GM19328 (cell line): ENCODE results near the gene PCDHB13.
"Not testable (repeated sequence)": the region's sequence is repeated elsewhere in the genome, so short reads cannot be mapped to it uniquely, and the experiment has no call there.

Experiments
- ATAC-seq: cut with Tn5 transposase; IDR thresholded peaks from one replicate; pipeline ENCODE4 v1.9.1; 2021; ENCODE audit warnings: mild to moderate bottlenecking, moderate library complexity; ENCODE audit not compliant: unreplicated experiment

The PCDHB13 gene

DNA sequence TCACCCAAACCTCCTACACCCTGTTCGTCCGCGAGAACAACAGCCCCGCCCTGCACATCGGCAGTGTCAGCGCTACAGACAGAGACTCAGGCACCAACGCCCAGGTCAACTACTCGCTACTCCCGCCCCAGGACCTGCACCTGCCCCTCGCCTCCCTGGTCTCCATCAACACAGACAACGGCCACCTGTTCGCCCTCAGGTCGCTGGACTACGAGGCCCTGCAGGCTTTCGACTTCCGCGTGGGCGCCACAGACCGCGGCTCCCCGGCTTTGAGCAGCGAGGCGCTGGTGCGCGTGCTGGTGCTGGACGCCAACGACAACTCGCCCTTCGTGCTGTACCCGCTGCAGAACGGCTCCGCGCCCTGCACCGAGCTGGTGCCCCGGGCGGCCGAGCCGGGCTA lies 12.6 kb upstream of the PCDHB13 start:
- not testable (repeated sequence) for ATAC-seq

GRCh38 chr5:141201646-141202045 lies 12.1 kb upstream of the PCDHB13 start:
- not testable (repeated sequence) for ATAC-seq

GRCh38 chr5:141208478-141208877 lies 5.2 kb upstream of the PCDHB13 start, which contains the start of gene PCDHB12:
Gene PCDHB12, plus strand, starts transcription at chr5:141208719. Its CDS starts 189 bp downstream, at chr5:141208908.
- ATAC-seq: no peak

DNA sequence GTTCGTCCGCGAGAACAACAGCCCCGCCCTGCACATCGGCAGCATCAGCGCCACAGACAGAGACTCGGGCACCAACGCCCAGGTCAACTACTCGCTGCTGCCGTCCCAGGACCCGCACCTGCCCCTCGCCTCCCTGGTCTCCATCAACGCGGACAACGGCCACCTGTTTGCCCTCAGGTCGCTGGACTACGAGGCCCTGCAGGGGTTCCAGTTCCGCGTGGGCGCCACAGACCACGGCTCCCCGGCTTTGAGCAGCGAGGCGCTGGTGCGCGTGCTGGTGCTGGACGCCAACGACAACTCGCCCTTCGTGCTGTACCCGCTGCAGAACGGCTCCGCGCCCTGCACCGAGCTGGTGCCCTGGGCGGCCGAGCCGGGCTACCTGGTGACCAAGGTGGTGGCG lies 3.4 kb upstream of the PCDHB13 start:
- ATAC-seq: not testable (repeated sequence)

- ATAC-seq: not testable (repeated sequence)
Observed at GRCh38 chr5:141210849-141211248, 2.9 kb upstream of the PCDHB13 start.

DNA sequence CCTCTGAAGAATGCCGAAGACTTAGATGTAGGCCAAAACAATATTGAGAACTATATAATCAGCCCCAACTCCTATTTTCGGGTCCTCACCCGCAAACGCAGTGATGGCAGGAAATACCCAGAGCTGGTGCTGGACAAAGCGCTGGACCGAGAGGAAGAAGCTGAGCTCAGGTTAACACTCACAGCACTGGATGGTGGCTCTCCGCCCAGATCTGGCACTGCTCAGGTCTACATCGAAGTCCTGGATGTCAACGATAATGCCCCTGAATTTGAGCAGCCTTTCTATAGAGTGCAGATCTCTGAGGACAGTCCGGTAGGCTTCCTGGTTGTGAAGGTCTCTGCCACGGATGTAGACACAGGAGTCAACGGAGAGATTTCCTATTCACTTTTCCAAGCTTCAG lies 864 bp downstream of the PCDHB13 start:
- ATAC-seq: not testable (repeated sequence)

DNA sequence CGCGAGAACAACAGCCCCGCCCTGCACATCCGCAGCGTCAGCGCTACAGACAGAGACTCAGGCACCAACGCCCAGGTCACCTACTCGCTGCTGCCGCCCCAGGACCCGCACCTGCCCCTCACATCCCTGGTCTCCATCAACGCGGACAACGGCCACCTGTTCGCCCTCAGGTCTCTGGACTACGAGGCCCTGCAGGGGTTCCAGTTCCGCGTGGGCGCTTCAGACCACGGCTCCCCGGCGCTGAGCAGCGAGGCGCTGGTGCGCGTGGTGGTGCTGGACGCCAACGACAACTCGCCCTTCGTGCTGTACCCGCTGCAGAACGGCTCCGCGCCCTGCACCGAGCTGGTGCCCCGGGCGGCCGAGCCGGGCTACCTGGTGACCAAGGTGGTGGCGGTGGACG lies 1.8 kb downstream of the PCDHB13 start:
- ATAC-seq: not testable (repeated sequence)

GRCh38 chr5:141216035-141216434 lies 2.3 kb downstream of the PCDHB13 start:
- ATAC-seq: not testable (repeated sequence)

DNA sequence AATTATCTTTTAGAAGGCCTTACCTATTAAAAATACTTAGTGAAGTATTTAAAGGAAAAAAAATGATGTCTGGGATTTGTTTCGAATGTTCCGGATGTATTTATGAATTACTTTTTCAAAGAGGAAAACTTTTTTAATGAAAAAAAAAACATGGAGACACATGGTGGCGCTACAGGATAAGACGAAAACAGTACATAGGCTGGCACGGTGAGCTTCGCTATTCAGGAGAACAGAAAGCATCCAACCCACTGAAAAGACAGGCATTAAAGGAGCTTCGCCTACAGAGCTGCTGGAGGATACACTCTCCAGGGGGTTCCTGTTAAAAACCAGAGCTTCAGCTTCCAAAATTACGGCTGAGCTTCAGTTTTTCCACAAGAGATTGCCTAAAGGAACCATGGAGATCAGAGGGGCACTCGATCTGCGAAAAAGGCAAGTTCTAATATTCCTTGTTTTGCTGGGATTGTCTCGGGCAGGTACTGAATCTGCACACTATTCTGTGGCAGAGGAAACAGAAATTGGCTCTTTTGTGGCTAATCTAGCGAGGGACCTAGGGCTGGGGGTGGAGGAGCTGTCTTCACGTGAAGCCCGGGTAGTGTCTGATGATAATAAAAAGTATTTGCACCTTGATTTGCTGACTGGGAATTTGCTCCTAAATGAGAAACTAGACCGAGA lies 9.5 kb downstream of the PCDHB13 start, which contains the start of gene PCDHB14:
PCDHB14 (plus strand) TSS at position 232 of the 672 bp plus-strand sequence; CDS start at position 395, 163 bp downstream.
- ATAC-seq: no peak

GRCh38 chr5:141224844-141225243 lies 11.1 kb downstream of the PCDHB13 start:
- not testable (repeated sequence) for ATAC-seq

GRCh38 chr5:141225421-141225820 lies 11.7 kb downstream of the PCDHB13 start:
- not testable (repeated sequence) for ATAC-seq

DNA sequence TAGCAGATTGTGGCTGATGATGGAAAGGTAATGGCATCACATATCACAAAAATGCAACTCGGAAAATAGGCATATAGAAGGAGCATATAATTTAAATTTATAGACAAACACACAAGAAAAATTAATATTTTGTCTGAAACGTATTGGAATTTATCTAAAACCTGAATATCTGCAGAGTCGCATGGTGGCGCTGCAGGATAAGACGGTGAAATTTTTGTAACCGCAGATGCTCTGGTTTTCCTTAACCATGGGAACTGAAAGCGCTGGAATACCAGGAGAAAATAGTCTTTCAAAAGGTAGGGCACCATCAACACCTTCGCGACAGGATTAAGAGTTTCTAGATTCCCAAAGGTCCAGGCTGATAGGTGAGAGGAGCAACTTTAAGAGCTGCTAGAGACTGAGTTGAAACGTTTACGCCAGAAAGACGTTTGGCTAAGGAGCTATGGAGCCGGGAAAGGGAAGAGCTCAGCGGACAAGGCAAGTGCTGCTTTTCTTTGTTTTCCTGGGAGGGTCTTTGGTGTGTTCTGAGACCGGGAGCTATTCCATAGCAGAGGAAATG lies 20.5 kb downstream of the PCDHB13 start:
- no peak for ATAC-seq

GRCh38 chr5:141235922-141236321 lies 22.2 kb downstream of the PCDHB13 start:
- ATAC-seq: not testable (repeated sequence)

DNA sequence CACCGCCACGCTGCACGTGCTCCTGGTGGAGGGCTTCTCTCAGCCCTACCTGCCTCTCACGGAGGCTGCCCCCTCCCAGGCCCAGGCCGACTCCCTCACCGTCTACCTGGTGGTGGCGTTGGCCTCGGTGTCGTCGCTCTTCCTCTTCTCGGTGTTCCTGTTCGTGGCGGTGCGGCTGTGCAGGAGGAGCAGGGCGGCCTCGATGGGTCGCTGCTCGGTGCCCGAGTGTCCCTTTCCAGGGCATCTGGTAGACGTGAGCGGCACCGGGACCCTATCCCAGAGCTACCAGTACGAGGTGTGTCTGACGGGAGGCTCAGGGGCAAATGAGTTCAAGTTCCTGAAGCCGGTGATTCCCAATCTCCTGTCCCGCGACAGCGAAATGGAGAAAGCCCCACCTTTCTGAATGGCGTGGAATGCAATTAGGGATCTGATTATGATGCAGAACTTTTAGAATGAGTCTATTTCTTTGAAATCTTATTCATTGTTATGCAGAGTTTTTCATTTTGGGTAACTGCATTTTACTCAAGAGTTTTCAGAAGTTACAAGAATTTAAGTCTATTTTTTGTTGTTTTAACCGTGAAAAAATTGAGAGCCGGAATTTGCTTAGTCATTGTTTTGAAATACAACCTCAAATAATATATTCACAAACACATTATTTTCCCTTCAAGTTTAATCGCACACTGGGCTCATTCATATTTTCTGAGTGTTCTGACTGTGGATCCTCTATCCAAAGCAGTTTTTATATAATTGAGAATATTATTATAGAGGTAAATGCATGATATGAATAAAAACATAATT lies 23.0 kb downstream of the PCDHB13 start:
- ATAC-seq: no peak

GRCh38 chr5:141241496-141241895 lies 27.8 kb downstream of the PCDHB13 start:
- no peak for ATAC-seq

- no peak for ATAC-seq
Observed at GRCh38 chr5:141245250-141245717, 31.6 kb downstream of the PCDHB13 start, which contains the start of gene PCDHB15. Gene PCDHB15, plus strand, starts transcription at chr5:141245395. Its CDS starts 184 bp downstream, at chr5:141245579.

DNA sequence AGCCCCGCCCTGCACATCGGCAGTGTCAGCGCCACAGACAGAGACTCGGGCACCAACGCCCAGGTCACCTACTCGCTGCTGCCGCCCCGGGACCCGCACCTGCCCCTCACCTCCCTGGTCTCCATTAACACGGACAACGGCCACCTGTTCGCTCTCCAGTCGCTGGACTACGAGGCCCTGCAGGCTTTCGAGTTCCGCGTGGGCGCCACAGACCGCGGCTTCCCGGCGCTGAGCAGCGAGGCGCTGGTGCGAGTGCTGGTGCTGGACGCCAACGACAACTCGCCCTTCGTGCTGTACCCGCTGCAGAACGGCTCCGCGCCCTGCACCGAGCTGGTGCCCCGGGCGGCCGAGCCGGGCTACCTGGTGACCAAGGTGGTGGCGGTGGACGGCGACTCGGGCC lies 33.3 kb downstream of the PCDHB13 start:
- ATAC-seq: not testable (repeated sequence)

GRCh38 chr5:141247434-141247833 lies 33.7 kb downstream of the PCDHB13 start:
- ATAC-seq: not testable (repeated sequence)

DNA sequence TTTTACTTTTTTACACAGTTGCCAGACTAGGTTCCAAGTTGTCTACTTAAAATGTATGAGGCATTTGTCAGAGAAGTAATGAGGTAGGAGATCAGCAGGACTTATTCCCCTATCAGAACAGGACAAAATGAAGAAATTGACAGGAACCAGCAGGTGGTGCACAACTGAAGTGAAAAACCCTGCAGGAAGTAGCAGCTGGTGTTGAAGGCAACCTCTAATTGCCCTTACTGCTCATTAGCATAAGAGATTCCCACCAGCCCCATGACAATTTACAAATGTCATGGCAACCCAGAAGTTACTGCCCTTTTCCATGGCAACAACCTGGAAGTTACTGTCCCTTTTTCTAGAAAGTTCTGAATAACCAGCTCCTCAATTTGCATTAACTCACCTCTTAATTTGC lies 36.9 kb downstream of the PCDHB13 start:
- no peak for ATAC-seq

DNA sequence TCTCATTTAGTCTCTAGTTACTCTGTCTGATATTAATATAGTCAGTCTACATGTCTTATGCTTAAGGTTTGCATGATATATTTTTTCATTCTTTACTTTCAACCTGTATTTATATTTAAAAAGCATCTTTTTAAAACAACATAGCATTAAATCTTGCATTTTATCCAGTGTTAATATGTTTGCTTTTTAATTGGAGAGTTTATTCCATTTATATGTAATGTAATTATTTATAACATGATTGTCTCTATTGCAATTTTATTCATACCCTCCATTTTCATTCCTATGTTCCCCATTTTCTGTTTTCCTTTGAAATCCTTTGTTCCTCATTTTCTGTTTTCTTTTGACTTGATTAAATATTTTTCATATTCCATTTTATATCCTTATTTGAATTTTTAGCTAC lies 44.7 kb downstream of the PCDHB13 start:
- no peak for ATAC-seq

GRCh38 chr5:141258948-141259347 lies 45.2 kb downstream of the PCDHB13 start:
- no peak for ATAC-seq
